ENCODE data around the gene APBA2.

GRCh38 chr15:29125382-29126207, 239.8 kb downstream of the APBA2 start:
- TF ChIP-seq, protein P1, sequence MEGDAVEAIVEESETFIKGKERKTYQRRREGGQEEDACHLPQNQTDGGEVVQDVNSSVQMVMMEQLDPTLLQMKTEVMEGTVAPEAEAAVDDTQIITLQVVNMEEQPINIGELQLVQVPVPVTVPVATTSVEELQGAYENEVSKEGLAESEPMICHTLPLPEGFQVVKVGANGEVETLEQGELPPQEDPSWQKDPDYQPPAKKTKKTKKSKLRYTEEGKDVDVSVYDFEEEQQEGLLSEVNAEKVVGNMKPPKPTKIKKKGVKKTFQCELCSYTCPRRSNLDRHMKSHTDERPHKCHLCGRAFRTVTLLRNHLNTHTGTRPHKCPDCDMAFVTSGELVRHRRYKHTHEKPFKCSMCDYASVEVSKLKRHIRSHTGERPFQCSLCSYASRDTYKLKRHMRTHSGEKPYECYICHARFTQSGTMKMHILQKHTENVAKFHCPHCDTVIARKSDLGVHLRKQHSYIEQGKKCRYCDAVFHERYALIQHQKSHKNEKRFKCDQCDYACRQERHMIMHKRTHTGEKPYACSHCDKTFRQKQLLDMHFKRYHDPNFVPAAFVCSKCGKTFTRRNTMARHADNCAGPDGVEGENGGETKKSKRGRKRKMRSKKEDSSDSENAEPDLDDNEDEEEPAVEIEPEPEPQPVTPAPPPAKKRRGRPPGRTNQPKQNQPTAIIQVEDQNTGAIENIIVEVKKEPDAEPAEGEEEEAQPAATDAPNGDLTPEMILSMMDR (conservative IDR thresholded peaks at IDR 0.05; ENCODE audit: low read length): no peak
- no peak for TF ChIP-seq EZH2phosphoT487 (IDR thresholded peaks at IDR 0.05; ENCODE audit: borderline replicate concordance)
